GM08714 (cell line): ENCODE data around the gene ARHGEF37.
"Not testable (repeated sequence)": the region's sequence is repeated elsewhere in the genome, so short reads cannot be mapped to it uniquely, and the experiment has no call there.

Source experiments
- H3K4me3 ChIP-seq: fragments of 200-500 bp; sonication (Bioruptor generic); 2 replicates; pipeline ENCODE4 v1.5.1; 2014; ENCODE audit warnings: mild to moderate bottlenecking, low read length, inconsistent platforms
- ZNF274 ChIP-seq: IDR thresholded peaks from 2 replicates; pipeline ENCODE4 v1.6.1; 2012; ENCODE audit warnings: mild to moderate bottlenecking, low read depth, low read length

The ARHGEF37 gene

DNA sequence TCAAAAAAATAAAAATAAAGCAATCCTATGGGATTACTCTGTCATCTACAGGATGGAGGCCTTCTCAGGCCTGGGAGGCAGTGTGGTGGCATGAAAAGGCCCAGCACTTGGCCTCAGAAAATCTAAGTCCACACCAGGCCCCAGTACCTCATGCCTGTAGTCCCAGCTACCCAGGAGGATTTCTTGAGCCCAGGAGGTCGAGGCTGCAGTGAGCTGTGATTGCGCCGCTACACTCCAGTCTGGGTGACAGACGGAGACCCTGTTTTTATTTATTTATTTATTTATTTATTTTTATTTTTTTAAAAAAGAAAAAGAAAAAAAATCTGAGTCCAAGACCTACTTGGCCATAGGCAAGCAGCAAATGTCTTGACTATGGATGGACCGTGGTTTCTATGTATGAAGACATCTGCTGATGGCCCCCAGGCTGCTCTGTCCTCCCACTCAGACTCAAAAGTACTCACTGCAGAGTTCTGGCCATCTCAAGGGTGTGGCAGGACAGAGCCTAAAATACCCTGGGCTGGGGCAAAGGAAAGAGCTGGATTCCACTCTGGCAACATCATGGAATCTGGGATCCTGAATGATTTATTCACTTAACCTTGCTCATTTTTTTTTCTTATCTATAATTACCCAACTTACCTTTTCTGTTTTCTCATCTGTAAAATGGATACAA, 55.0 kb downstream of the ARHGEF37 start:
- TF ChIP-seq ZNF274 = no peak

DNA sequence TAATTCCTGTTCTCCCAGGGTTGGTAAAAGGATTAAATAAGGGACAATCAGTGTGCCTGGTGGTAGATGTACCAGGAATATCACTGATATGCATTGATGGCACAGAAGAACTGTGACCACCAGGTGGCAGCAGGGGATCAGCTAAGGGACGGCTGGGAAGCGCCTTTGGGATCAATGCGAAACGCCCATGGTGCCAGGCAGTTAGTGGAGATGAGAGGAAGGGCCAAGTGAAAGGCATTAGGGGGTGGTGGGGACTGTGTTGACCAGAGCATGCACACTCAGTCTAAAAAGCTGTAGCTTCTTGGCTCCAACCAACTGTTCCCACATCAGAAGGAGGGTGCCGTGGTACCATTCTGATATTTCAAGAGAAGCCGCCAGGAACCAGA, 55.6 kb downstream of the ARHGEF37 start:
- no peak for TF ChIP-seq ZNF274
- H3K4me3 ChIP-seq = no peak overlapping the region

More for the DNA sequence above, 55.0 kb downstream of the ARHGEF37 start:
- no peak overlapping the region for H3K4me3 ChIP-seq

DNA sequence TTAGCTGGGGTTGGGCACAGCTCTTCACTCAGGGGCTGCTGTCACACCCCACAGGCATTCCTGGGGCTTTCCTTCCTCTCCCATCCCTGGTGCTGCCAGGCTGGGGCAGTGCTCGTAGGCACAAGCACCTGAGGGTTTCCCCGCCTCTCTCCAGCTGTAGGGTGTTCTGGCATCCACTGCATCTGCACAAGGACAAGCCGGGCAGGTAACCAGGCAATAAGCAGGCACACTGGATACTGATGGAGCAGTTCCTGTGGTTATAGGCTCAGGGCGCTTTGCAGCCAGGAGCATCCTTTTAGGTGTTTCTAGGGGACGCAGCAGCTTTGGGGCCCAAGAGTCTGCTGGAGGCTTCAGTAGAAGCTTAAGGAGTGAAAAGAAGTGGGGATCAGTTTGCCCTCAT, 56.8 kb downstream of the ARHGEF37 start:
- TF ChIP-seq ZNF274 = no peak
- no peak overlapping the region for H3K4me3 ChIP-seq

DNA sequence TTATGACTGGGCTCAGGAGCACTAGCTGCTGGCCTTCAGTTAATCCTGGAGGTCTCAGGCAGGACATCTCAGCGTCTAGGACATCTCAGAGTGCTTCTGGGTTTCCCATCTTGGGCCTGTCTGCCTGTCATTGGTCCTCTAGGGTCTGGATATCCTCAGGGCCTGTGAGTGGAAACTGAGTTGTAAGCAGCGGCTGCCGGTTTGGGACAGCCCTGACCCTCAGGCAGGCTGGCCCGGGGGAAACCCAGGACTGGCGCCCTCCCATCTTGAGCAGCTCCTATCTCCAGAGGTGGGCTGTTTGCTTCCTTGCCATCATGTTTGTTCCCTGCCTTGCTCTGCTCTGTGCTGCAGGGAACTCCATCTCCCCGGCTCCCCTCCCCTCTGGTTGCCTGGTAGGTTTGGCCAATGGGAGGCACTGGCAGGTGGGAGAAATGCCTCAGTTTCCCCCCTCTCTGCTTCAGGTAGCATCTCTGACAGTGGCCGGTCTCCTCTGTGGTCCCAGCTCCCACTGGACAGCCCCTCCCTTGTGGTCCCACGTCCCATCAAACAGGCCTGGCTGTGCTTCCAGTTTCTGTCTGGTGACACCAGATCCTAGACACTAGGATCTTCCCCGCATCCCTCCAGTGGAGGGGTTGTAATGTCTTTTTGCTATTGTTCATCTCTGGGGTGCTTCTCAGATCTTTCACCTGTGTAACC, 57.4 kb downstream of the ARHGEF37 start:
- H3K4me3 ChIP-seq = no peak overlapping the region
- TF ChIP-seq ZNF274 = no peak

DNA sequence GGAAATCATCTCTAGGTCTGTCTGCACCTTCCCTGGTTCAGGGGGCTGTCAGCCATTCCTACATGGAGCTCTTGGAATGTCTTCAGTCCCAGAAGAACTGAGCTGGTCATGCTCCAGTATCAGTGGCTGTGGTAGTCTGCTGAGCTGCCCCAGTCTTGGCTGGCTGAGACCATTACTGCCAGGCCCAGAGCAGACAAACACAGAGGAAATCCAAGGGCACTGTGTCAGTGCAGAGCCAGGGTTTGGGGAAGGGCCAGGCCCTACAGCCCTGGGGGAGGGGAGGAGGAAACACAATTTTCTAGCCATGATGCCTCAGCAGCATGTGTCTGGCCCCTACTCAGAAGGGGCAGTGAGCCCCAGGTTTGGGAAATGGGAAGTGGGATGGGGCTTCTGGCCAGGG, 58.4 kb downstream of the ARHGEF37 start:
- H3K4me3 ChIP-seq = no peak overlapping the region
- no peak for TF ChIP-seq ZNF274

DNA sequence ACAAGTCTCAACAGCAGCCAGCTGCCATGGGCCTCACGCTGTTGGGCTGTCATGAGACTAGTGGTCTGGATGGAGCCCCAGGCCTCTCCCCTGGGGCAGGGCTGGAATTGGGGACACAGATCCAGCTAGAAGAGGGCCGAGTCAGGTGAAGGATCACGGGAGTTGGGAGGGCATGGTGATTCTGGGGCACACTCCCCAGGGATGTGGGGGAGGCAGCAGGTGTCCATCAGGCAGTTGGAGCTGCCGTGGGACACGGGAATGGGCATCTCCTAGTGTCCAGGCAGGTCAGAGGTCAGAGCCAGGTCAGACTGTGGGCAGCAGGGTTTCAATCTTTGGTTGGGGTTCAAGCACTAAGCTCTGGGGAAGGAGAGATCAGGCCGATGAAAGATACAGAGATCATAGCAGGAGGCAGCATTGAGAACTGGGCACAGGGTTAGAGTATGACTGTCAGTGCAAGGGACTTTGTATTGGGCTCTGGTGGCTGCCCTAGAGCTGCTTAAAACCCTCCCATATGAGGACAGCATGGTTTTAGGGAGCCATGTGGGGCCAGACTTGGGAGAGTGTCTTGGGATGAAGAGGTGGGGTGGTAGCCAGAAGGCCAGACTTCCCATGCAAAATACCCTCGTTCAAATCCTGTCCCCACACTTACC, 59.2 kb downstream of the ARHGEF37 start:
- TF ChIP-seq ZNF274 = no peak
- no peak overlapping the region for H3K4me3 ChIP-seq

DNA sequence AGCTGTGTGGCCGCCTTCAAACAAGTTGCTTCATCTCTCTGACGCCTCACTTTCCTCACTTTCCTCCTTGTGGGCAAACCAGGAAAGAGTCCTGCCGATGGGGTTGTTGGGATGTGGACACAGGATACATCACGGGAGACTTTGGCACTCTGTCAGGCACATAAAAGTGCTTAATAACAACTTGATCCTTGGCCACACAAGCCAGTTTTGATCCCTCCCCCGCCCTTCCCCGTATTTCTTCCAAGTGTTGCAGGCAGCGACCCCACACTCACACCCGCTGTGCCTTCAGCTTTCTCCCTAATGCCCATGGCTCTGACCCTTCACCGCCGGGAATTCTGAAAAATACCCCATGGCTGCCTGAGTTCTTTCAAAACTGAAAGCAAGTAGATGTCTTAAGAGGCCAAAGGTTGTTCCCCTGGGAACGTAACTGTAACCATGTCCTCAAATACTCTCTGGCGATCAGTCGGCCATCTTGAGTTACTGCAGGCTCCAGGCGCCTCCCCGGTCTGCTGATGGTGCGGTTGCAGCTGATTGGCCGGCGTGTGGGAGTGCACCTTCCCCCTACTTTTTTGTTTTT, 59.8 kb downstream of the ARHGEF37 start:
- no peak overlapping the region for H3K4me3 ChIP-seq
- TF ChIP-seq ZNF274 = no peak

DNA sequence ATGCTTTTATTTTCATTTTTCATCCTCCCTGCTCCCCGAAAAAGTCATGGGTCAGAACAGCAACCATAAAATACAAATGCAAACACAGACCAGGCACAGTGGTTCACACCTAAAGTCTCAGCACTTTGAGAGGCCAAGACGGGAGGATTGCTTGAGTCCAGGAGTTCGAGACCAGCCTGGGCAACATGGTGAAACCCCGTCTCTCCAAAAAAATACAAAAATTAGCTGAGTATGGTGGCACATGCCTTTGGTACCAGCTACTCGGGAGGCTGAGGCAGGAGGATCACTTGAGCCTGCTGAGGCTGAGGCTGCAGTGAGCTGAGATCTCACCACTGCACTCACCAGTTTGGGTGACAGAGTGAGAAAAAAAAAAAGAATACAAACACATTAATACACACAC, 60.3 kb downstream of the ARHGEF37 start:
- no peak for TF ChIP-seq ZNF274
- no peak overlapping the region for H3K4me3 ChIP-seq

DNA sequence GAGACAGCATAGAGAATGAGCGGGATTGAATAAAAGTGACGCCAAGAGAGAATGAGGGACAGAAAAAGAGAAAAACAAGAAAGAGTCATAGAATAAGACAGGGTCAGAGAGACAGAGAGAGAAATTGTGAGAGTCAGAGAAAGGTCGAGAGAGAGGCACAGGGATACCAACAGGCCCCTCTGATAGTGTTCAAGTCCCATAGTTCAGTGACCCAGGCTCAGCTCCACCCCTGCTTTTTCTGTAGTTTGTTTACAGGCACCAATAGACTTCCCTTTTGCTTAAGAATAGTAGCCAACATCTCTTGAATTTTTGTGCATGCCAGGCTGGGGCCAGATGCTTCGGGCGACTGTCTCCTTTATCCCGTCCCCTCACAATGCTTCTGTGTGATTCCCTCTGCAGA, 62.5 kb downstream of the ARHGEF37 start:
- no peak for TF ChIP-seq ZNF274
- H3K4me3 ChIP-seq = no peak overlapping the region

DNA sequence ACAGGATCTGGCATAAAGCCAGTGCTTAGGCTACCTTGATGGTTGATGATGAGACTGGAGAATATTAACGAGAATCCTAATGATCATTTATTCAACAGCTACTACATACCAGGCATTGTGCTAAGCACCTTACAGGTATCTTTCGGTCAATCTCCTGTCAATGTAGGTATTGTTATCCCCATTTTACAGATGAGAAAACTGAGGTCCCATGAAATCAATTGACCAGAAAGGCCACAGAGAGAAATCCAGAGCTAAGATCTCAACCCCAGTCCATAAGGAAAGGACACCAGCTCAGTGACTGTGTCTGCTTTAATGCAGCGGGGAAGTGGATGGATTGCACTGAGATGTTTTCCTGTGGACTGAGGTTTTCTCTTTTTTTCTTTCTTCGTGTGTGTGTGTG, 63.3 kb downstream of the ARHGEF37 start:
- no peak overlapping the region for H3K4me3 ChIP-seq
- TF ChIP-seq ZNF274 = no peak

DNA sequence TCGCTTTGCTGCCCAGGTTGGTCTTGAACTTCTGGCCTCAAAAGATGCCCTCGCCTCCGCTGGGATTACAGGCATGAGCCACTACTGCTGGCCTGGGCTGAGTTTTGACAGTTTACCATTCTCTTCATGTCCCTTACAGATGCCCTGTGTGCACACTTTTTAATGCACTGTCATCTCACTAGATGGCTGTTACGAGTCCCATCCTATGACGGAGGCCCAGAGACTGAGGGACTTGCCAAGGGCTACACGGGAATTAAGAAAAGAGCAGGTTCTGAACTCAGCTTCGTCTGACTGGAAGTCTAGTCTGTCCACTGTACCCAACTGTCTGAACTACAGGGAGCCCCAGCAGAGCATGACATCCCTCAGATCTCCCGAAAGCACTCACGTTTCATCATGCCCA, 63.9 kb downstream of the ARHGEF37 start:
- H3K4me3 ChIP-seq = no peak overlapping the region
- TF ChIP-seq ZNF274 = no peak

DNA sequence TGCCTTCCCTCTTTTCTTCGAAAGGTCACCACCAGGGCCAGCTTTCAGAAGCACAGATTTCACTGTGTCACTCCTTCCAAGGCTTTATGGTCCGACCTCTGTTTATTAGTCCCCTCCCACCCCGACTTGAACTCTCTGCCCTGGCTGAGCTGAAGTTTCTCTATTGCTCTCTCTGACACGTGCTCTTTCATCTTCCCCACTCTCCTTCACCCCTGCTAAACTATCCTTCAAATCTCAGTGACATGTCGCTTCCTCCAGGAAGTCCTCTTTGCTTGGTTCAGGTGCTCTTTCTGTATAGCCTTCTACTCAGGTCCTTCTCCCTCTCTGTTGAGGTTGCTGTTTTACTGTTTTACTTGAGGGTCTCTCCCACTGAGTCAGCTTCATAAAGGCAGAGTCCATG, 64.4 kb downstream of the ARHGEF37 start:
- no peak for TF ChIP-seq ZNF274

DNA sequence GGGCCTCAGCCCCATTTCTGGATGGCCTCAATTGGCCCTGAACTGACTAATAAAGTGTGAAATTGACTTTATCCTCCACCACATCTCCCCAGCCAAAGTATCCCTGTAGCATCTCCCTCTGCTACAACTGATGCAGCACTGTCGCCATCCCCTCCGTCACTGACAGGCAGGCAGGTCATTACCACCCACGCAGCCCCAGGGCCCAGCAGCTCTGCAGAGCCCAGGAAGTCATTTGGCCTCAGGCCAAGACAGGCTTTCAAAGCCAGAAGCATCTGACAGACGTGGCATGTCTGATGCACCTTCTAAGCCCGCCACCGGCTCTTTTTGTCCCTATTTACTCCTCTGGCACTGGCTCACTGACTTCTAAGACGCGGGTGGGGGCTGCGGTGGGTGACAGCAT, 65.3 kb downstream of the ARHGEF37 start:
- TF ChIP-seq ZNF274 = no peak
- H3K4me3 ChIP-seq = no peak overlapping the region

More for the DNA sequence above, 64.4 kb downstream of the ARHGEF37 start:
- no peak overlapping the region for H3K4me3 ChIP-seq

DNA sequence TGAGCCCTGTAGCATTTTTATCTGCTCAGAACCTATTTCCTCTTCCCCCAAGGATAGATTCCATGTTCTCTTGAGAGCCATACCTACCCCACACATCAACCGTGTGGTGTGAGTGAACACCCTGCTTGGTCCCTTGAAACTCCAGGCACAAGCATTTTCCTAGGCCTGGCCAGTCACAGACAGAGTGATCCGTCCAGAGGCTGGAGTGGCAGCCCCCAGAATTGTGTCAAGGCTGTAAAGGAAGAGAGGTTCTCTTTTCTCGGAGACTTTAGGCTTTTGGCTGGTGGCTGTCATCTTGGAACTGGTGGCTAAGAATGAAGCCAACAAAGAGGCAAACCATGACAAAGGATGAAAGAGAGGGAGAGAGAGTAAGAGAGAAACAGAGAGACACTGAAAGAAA, 66.0 kb downstream of the ARHGEF37 start:
- no peak overlapping the region for H3K4me3 ChIP-seq
- TF ChIP-seq ZNF274 = no peak

DNA sequence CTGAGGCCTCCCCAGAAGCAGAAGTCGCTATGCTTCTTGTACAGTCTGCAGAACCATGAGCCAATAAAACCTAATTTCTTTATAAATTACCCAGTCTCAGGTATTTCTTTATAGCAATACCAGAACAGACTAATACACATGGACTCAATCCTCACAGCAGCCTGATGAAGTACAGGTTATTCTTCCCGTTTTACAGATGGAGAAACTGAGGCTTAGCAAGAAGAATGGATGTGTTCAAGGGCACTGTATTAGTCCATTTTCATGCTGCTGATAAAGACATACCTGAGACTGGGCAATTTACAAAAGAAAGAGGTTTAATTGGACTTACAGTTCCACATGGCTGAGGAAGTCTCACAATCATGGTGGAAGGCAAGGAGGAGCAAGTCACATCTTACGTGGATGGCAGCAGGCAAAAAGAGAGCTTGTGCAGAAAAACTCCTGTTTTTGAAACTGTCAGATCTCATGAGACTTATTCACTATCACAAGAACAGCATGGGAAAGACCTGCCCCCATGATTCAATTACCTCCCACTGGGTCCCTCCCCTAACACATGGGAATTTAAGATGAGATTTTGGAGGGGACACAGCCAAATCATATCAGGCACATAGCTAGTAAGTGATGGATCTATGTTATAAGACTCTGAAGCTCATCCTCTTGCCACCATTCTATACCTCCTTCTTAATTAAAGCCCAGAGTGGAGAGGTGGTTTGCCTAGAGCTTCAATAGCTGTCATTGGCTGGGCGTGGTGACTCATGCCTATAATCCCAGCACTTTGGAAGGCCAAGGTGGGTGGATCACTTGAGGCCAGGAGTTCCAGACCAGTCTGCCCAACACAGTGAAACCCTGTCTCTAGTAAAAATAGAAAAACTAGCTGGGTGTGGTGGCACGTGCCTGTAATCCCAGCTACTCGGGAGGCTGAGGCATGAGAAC, 67.4 kb downstream of the ARHGEF37 start:
- not testable (repeated sequence) for H3K4me3 ChIP-seq

DNA sequence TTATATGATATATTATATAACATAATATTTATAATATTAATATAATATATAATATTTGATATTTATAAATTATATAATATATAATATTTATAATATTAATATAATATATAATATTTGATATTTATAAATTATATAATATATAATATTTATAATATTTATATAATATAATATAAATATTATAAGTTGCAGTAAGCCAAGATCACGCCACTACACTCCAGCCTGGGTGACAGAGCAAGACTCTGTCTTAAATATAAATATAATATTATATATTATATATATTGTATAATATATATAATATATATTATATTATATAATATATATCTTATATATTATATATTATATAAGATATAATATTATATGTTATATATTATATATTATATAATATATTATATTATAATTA, 68.4 kb downstream of the ARHGEF37 start:
- not testable (repeated sequence) for H3K4me3 ChIP-seq
